ENCODE results near the gene ANTXR2. TPM values are rescaled to one million over a fixed set of nuclear protein-coding genes. Genes with fewer than 3 reads are reported as not detected.
A peak's percentile ranks its signal among the peaks of the same experiment; 100 is the strongest.

ANTXR2 gene
- total RNA-seq, 2 donors from 2014 or later = 86.1 to 133 TPM

GRCh38 chr4:80072228-80072743 lies 743 bp downstream of the ANTXR2 start:
- Histone ChIP-seq H3K27ac (peak overlapping the region; percentile 93 to 94), H3K27me3 (replicated peaks; ENCODE audit: insufficient read depth) (no peaks in the 10 kb centered on the region), H3K36me3 (peaks cover 0 to 5% of the 10 kb centered on the region in 2 donors), H3K4me3 (peak overlapping the region; percentile 87 to 98), H3K4me1 (replicated peaks) (no peaks in the 10 kb centered on the region), H3K9me3 (no peaks in the 10 kb centered on the region)
- intact Hi-C loops (cut with DNase I) = loop anchor here (5.0 to 10.0 kb wide), 4 partner anchors 110 to 1117 kb away; no protein-coding TSS in a partner anchor
- peak; percentile 44 for DNase-seq (ENCODE audit: low spot score)
- TF ChIP-seq POLR2AphosphoS5 (IDR thresholded peaks at IDR 0.05) (no peak), CTCF (IDR thresholded peaks at IDR 0.05) (no peak), POLR2A (IDR thresholded peaks at IDR 0.05) (no peak)
- under 1% methylated on average over 36 of the region's 37 CpGs for WGBS

- H3K27me3 ChIP-seq (replicated peaks; ENCODE audit: insufficient read depth) = no peaks in the 10 kb centered on the region
- intact Hi-C loops (cut with DNase I) = loop anchor here (5.0 to 10.0 kb wide), 4 partner anchors 111 to 1117 kb away; no protein-coding TSS in a partner anchor
- H3K4me3 ChIP-seq = peak overlapping the region; percentile 87 to 98
- no peak for DNase-seq (ENCODE audit: low spot score)
- peak overlapping the region; percentile 93 to 94 for H3K27ac ChIP-seq
- TF ChIP-seq POLR2A (IDR thresholded peaks at IDR 0.05) = no peak
- TF ChIP-seq CTCF (IDR thresholded peaks at IDR 0.05) = no peak
- no peak for TF ChIP-seq POLR2AphosphoS5 (IDR thresholded peaks at IDR 0.05)
- no peaks in the 10 kb centered on the region for H3K4me1 ChIP-seq (replicated peaks)
- no peaks in the 10 kb centered on the region for H3K9me3 ChIP-seq
- 4% methylated on average over 15 of the region's 15 CpGs for WGBS
- H3K36me3 ChIP-seq = peaks cover 0 to 5% of the 10 kb centered on the region in 2 donors
Observed at GRCh38 chr4:80071604-80072227, 1.3 kb downstream of the ANTXR2 start.

GRCh38 chr4:80070880-80071603 lies 2.0 kb downstream of the ANTXR2 start:
- WGBS = 21% methylated on average over 6 of the region's 6 CpGs
- TF ChIP-seq POLR2A (IDR thresholded peaks at IDR 0.05) = no peak
- TF ChIP-seq POLR2AphosphoS5 (IDR thresholded peaks at IDR 0.05) = peak; percentile 48
- no peak for TF ChIP-seq CTCF (IDR thresholded peaks at IDR 0.05)
- H3K27ac ChIP-seq = peak overlapping the region; percentile 93 to 94
- DNase-seq (ENCODE audit: low spot score) = no peak
- no peaks in the 10 kb centered on the region for H3K4me1 ChIP-seq (replicated peaks)
- intact Hi-C loops (cut with DNase I) = loop anchor here (5.0 to 10.0 kb wide), 4 partner anchors 111 to 1116 kb away; no protein-coding TSS in a partner anchor
- H3K9me3 ChIP-seq = no peaks in the 10 kb centered on the region
- peaks cover 0 to 5% of the 10 kb centered on the region in 2 donors for H3K36me3 ChIP-seq
- peak overlapping the region; percentile 87 to 98 for H3K4me3 ChIP-seq
- no peaks in the 10 kb centered on the region for H3K27me3 ChIP-seq (replicated peaks; ENCODE audit: insufficient read depth)

GRCh38 chr4:80069837-80070731 lies 2.9 kb downstream of the ANTXR2 start:
- H3K27ac ChIP-seq = peak overlapping the region; percentile 21 to 94
- DNase-seq (ENCODE audit: low spot score) = no peak
- 57% methylated on average over 2 of the region's 2 CpGs for WGBS
- intact Hi-C loops (cut with DNase I) = loop anchor here (5.0 to 10.0 kb wide), 4 partner anchors 112 to 1115 kb away; no protein-coding TSS in a partner anchor
- no peaks in the 10 kb centered on the region for H3K27me3 ChIP-seq (replicated peaks; ENCODE audit: insufficient read depth)
- TF ChIP-seq POLR2A (IDR thresholded peaks at IDR 0.05) (no peak), CTCF (IDR thresholded peaks at IDR 0.05) (no peak), POLR2AphosphoS5 (IDR thresholded peaks at IDR 0.05) (no peak)
- H3K36me3 ChIP-seq = peaks cover 0 to 5% of the 10 kb centered on the region in 2 donors
- H3K9me3 ChIP-seq = no peaks in the 10 kb centered on the region
- H3K4me3 ChIP-seq = peak overlapping the region; percentile 87 to 98
- peaks cover 3% of the 10 kb centered on the region for H3K4me1 ChIP-seq (replicated peaks)

Data from prostate gland (tissue), 2 donors.